HG02938 (cell line): Measurements from ENCODE around the gene TIAL1.
A peak's percentile ranks its signal among the peaks of the same experiment; 100 is the strongest.
"Not testable (repeated sequence)": the region's sequence is repeated elsewhere in the genome, so short reads cannot be mapped to it uniquely, and the experiment has no call there.

ENCODE experiments used
- ATAC-seq: cut with Tn5 transposase; IDR thresholded peaks from one replicate; pipeline ENCODE4 v1.9.1; 2021; ENCODE audit warnings: mild to moderate bottlenecking, moderate library complexity; ENCODE audit not compliant: unreplicated experiment

The TIAL1 gene, protein sequence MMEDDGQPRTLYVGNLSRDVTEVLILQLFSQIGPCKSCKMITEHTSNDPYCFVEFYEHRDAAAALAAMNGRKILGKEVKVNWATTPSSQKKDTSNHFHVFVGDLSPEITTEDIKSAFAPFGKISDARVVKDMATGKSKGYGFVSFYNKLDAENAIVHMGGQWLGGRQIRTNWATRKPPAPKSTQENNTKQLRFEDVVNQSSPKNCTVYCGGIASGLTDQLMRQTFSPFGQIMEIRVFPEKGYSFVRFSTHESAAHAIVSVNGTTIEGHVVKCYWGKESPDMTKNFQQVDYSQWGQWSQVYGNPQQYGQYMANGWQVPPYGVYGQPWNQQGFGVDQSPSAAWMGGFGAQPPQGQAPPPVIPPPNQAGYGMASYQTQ

GRCh38 chr10:119596537-119597404, at the start of gene TIAL1:
TIAL1 (minus strand) TSS chr10:119596964; CDS start chr10:119596465, 499 bp downstream.
- peak; percentile 86 for ATAC-seq

DNA sequence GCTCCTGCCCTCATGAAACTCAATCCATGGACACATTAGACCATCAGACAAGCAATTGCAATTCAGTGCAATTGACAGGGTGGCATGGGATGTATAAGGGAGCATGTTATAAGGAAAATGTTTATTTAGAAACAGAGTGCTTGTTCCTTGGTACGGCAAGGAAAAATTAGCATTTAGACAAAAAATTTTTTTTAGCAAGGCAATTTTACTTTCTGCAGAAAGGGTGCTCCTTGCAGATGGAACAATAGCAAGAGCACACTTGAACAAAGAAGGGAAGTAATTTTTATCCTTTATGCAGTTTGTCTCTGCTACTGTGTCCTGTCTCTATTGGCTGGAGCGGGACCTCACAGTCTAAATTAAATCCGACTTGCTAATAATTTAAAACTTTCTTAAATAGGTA, 48.2 kb upstream of the TIAL1 start:
- no peak for ATAC-seq

DNA sequence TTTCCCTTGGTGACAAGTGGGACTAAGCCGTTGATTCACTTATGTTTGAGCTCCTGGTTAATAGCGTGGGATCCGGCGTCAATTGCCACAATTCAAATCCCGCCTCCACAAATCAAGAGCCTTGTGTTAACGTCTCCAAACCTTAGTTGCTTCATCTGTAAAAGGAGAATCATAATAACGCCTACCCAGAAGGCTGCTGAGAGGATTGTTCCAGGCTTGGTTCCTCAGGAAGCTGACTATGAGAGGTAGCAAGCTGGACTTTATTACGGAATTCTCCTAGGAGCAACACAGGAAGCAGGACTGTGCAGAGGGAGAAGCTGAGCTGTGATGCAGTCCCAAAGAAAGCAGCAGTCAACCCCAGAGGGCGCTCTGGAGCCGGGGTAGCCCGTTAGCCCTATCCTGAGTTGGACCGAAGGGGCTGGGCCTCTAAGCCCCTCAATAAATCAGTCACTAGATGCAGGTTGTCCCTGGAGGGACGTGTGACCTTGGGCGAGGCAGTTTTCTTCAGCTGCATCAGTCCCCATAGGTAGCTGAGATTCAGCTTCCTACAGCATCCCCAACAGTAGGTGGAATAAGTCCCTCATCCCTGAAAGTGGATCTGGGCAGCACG, 47.5 kb upstream of the TIAL1 start:
- ATAC-seq, result no peak

DNA sequence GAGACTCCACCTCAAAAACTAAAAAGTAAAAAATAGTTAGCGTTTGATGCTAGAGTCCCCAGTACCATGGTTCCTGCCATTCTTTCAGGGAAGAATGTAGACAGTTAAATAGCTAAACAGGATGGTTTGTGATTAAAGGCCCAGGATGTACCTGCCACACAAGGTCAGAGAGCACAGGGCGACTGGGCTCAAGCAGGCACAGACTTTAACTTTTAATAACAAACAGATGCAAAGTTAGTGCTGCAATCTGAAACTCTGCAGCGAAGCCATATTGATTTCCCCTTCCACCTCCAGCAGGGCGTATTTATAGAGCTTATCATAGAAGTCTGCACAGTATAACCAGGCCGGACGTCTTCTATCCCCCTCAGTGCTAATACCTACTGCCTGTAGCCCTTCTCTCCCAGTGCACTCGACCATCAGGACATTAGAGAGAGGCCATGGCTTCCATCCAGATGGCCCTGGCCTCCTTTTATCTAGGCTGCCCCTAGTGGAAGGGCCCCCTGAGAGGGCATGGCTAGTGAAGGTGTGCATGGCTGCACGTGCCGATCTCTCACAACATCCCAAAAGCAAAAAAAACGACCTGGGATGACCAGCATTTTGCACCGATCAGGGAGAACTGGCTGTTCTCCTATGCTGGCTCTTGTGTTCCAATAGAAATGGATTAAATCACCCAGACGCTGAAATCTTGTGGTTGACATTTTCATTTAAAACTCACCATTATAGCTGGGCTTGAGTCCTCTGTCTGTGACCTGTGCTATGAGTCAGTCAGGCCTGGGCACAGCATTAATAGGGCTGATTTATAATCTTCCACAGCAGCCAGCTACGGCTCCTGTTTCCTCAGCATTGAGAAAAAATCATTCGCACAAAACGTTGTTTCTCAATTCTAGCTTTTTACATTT, 46.8 kb upstream of the TIAL1 start:
- ATAC-seq, result no peak

- no peak for ATAC-seq
These were observed 45.9 kb upstream of the TIAL1 start for GRCh38 chr10:119642556-119643111.

GRCh38 chr10:119640875-119641526, 44.2 kb upstream of the TIAL1 start:
- ATAC-seq, result no peak

DNA sequence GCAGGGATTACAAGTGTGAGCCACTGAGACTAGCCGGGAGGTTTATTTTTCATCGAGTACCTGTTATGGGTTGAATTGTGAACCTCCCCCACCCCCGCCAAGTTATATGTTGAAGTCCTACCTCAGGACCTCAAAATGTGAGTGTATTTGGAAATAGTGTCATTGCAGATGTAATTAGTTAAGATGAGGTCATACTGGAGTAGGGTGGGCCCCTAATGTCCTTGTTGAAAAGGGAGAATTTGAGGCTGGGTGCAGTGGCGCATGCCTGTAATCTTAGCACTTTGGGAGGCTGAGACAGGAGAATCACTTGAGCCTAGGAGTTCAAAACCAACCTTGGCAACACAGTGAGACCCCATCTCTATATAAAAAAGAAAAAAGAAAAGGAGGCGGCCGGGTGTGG, 43.6 kb upstream of the TIAL1 start:
- no peak for ATAC-seq

- no peak for ATAC-seq
These were observed 42.2 kb upstream of the TIAL1 start for GRCh38 chr10:119638982-119639381.

GRCh38 chr10:119637631-119638030, 40.9 kb upstream of the TIAL1 start:
- ATAC-seq, result no peak

- no peak for ATAC-seq
These were observed 37.4 kb upstream of the TIAL1 start for GRCh38 chr10:119634219-119634544.

DNA sequence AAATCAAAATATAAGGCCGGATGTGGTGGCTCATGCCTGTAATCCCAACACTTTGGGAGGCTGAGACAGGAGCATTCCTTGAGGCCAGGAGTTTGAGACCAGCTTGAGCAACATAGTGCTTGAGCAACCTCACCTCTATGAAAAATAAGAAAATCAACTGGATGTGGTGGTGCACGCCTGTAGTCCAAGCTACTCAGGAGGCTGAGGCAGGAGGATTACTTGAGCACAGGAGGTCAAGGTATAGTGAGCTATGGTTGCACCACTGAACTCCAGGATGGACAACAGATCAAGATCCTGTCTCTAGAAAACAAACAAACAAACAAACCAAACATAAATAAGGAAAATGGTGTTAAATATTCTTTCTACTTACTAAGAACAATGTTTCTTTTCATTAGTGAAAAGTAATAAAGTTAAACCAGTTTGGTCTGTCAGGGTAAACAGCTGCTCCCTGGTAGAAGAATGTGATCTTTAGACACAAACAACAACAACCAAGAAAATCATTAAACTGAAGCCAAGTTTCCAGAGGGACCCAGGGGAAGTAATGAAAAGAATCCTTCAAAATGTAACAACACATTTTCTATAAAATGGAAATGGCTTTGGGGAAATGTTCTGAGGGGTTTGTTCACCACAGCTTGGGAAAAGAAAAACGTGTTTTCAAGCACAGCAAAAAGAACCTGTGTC, 36.9 kb upstream of the TIAL1 start:
- ATAC-seq, result no peak

GRCh38 chr10:119630300-119630699, 33.5 kb upstream of the TIAL1 start:
- ATAC-seq, result no peak

GRCh38 chr10:119625570-119626280, 29.0 kb upstream of the TIAL1 start:
- ATAC-seq, result no peak

DNA sequence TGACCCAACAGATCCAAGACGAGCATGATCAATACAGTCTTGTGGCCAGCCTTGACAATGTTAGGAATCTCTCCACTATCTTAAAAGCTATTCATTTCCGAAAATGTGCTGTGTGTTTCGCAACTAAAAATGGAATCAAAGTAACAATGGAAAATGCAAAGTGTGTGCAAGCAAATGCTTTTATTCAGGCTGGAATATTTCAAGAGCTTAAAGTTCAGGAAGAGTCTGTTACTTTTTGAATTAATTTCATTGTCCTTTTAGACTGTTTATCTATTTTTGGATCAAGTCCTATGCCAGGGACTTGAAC, 24.3 kb upstream of the TIAL1 start:
- no peak for ATAC-seq

DNA sequence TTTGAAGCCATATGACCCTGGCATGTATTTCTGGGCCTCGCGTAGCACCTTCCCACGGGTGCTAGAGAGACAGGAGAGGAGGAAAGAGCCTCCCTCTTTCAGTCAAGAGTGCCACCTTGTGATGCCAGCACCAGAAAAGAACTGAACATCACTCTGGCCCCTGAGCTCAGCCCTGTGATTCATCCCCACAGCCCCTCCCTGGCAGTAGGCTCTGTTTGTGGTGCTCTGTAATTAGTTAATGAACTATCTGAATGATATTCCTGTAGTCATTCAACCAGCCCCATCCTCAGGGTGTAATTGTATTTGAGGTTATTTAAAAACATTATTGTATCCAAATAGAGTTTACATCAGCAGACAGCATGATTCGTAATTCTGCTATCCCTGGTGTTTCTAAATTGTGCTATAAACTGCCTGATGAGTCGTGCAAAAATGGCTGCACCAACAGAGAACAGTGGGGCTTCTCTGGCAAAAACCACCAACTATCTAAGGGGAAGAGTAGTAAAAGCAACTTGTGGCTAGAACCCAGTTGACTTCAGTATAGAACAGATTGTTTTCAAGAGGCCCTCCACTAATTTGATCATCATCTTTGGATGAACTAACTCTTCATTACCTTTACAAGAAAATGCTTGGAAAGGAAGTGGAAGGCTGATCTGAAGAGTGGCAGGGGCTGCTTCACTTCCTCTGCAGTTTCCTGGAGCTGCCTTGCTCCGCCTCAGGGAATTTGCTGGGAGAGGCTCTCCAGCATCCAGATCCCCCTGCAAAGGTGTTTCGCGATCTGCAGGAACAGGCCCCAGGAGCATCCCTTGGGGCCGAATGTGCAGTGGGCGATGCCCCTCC, 23.7 kb upstream of the TIAL1 start:
- no peak for ATAC-seq

GRCh38 chr10:119619811-119620210, 23.0 kb upstream of the TIAL1 start:
- ATAC-seq, result not testable (repeated sequence)

GRCh38 chr10:119619215-119619614, 22.5 kb upstream of the TIAL1 start:
- ATAC-seq, result no peak
